ENCODE results near the gene ARSG. TPM values are rescaled to one million over a fixed set of nuclear protein-coding genes. Genes with fewer than 3 reads are reported as not detected.

Gene ARSG
- total RNA-seq (1 to 10 TPM; 2.5 to 6.2 (median 3.5) TPM), polyA plus RNA-seq (1 to 10 TPM in 1 of 2 donors, under 1 TPM in 1; 0.95 to 3.5 TPM)
- long read RNA-seq, donor 1, full-length matches to known transcripts: 4 of 14 reads
- long read RNA-seq, donor 1, partial matches to known transcripts: 5 of 14 reads
- long read RNA-seq, donor 1, other reads (novel, unspliced or antisense): 5 of 14 reads
- long read RNA-seq, donor 2, full-length matches to known transcripts: 3 of 21 reads
- long read RNA-seq, donor 2, partial matches to known transcripts: 12 of 21 reads
- long read RNA-seq, donor 2, other reads (novel, unspliced or antisense): 6 of 21 reads
- long read RNA-seq, donor 3, full-length matches to known transcripts: 2 of 38 reads
- long read RNA-seq, donor 3, partial matches to known transcripts: 22 of 38 reads
- long read RNA-seq, donor 3, other reads (novel, unspliced or antisense): 14 of 38 reads

- peak; percentile 33 to 38 for DNase-seq
- peak within 1 kb of the TSS in 9 of 10 donors; percentile 34 to 98 (median 81) for H3K27ac ChIP-seq
Measured at GRCh38 chr17:68290955-68291835, at the start of gene ARSG, which contains the start of gene SLC16A6. Gene ARSG, plus strand, starts transcription at chr17:68291495. Its CDS starts 15,999 bp downstream, at chr17:68307494. Gene SLC16A6, minus strand, starts transcription at chr17:68291127. Its CDS starts 12,807 bp downstream, at chr17:68278320.

GRCh38 chr17:68246271-68247028, 44.8 kb upstream of the ARSG start:
- ATAC-seq (no peak), DNase-seq (no peak)
- intact Hi-C loops (cut with DNase I): loop anchor here in 4 of 10 donors (5.0 kb wide), 2 partner anchors 39 to 211 kb away; partner anchors contain the start of gene WIPI1 (in 1 of the 4)
- Histone ChIP-seq H3K27me3 (no peaks in the 10 kb centered on the region), H3K27ac (peak overlapping the region in 4 of 10 donors; percentile 95 to 98 (median 98)), H3K9me3 (no peaks in the 10 kb centered on the region), H3K4me3 (peak overlapping the region in 6 of 10 donors; percentile 72 to 91 (median 81)), H3K4me1 (peaks cover 0 to 25% (median 13%) of the 10 kb centered on the region in 9 donors), H3K36me3 (peaks cover 0 to 14% (median 7%) of the 10 kb centered on the region in 9 donors)
- 91 to 94% methylated on average over 24 of the region's 24 CpGs for WGBS, 2 donors
- TF ChIP-seq CTCF (IDR thresholded peaks at IDR 0.05): no peak

More at GRCh38 chr17:68290955-68291835, at the start of gene ARSG, which contains the start of gene SLC16A6:
- intact Hi-C loops (cut with DNase I): loop anchor here in 3 of 10 donors (5.0 to 10.0 kb wide), 3 partner anchors 86 to 104 kb away; no protein-coding TSS in a partner anchor
- Histone ChIP-seq H3K27me3 (peaks cover 0 to 30% (median 14%) of the 10 kb centered on the region in 7 donors), H3K4me1 (peaks cover 4 to 58% (median 20%) of the 10 kb centered on the region in 9 donors), H3K4me3 (peak within 1 kb of the TSS; percentile 44 to 85 (median 72)), H3K9me3 (no peaks in the 10 kb centered on the region), H3K36me3 (no peaks in the 10 kb centered on the region)
- peak; percentile 55 to 80 (median 72) for ATAC-seq
- no peak for TF ChIP-seq CTCF (IDR thresholded peaks at IDR 0.05)
- WGBS, 2 donors: 0 to 1% methylated on average over 88 to 96 of the region's 96 CpGs

DNA sequence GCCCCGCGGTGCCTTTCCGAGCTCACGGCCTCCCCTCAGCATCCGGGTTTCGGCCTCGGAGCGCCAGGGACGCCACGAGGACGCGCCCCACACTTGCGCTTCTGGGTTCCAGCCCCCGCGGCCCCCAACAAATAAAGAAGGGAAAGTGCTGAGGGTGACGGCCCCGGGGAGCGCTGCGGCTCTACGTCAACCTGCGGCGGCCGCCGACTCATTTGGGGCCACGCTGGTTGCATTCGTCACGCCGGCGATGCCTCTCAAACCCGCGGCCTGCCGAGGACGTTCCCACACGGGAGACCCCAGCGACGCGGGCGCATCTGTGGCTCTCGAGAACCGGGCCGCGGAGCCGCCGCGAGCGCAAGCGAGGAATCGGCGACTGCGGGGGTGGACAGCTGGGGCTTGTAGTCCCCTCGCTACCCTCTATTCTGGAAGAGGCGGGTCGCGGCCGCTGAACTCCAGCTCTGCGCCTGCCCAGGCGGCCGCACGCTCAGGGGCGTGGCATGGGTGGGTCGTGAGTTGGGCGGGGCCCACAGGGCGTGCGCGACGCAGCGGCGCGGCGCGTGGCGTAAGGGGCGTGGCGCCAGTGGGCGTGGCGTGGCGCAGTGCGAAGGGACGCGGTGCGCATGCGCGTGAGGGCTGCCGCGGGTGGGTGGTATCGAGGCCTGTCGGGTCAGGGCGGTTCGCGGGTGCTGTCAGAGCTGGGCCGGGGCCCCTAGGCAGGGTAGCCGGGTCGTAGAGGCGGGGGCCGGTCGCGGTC, 43.7 kb upstream of the ARSG start, which contains the start of gene AMZ2:
TSS of gene AMZ2 (plus strand) at position 599 of the 754 bp plus-strand sequence. CDS start 2,145 bp downstream, outside the sequence.
- peaks cover 0 to 25% (median 13%) of the 10 kb centered on the region in 9 donors for H3K4me1 ChIP-seq
- peaks cover 0 to 26% (median 13%) of the 10 kb centered on the region in 9 donors for H3K36me3 ChIP-seq
- peak; percentile 98 to 100 (median 99) for ATAC-seq
- intact Hi-C loops (cut with DNase I): loop anchor here in 4 of 10 donors (5.0 kb wide), 2 partner anchors 40 to 210 kb away; partner anchors contain the start of gene WIPI1 (in 1 of the 4)
- peak; percentile 93 to 97 for DNase-seq
- H3K27ac ChIP-seq: peak within 1 kb of the TSS; percentile 86 to 98 (median 97)
- H3K4me3 ChIP-seq: peak within 1 kb of the TSS; percentile 61 to 91 (median 80)
- 0% methylated on average over 95 to 97 of the region's 97 CpGs for WGBS, 2 donors
- no peaks in the 10 kb centered on the region for H3K27me3 ChIP-seq
- TF ChIP-seq CTCF (IDR thresholded peaks at IDR 0.05): peak in 2 of 9 donors; percentile 2 to 8
- H3K9me3 ChIP-seq: no peaks in the 10 kb centered on the region
